ENCODE results near the gene CTIF. TPM values are rescaled to one million over a fixed set of nuclear protein-coding genes. Genes with fewer than 3 reads are reported as not detected.

CTIF gene
- total and polyA plus RNA-seq, 2 experiments from 2014 or later: 22.1 to 27.9 TPM

GRCh38 chr18:48745293-48745692, 206.5 kb downstream of the CTIF start:
- Histone ChIP-seq H2AFZ (no peak overlapping the region), H3K79me2 (no peaks in the 10 kb centered on the region), H3K27ac (no peak overlapping the region), H3K4me2 (no peak overlapping the region), H3K4me1 (ENCODE audit: insufficient read depth) (peaks cover 11% of the 10 kb centered on the region), H4K20me1 (ENCODE audit: insufficient read depth, poor library complexity, severe bottlenecking) (no peaks in the 10 kb centered on the region), H3K9me2 (replicated peaks; ENCODE audit: insufficient read depth) (no peaks in the 10 kb centered on the region), H3K27me3 (no peaks in the 10 kb centered on the region), H3K4me3 (no peak overlapping the region), H3K9me3 (ENCODE audit: low read depth) (no peaks in the 10 kb centered on the region), H3K36me3 (replicated peaks; ENCODE audit: insufficient read depth, low read depth) (no peaks in the 10 kb centered on the region)
- TF ChIP-seq EZH2 (IDR thresholded peaks at IDR 0.05; ENCODE audit: borderline replicate concordance) (no peak), CTCF (IDR thresholded peaks at IDR 0.05; ENCODE audit: poor library complexity) (no peak), EZH2phosphoT487 (IDR thresholded peaks at IDR 0.05; ENCODE audit: low read depth, severe bottlenecking, unreplicated experiment) (no peak)
- no peak for DNase-seq (ENCODE audit: low spot score)
- WGBS (ENCODE audit: low lambda C conversion rate, missing lambda C conversion rate): 96% methylated on average over 3 of the region's 3 CpGs

- TF ChIP-seq EZH2 (IDR thresholded peaks at IDR 0.05; ENCODE audit: borderline replicate concordance): no peak
- no peak for TF ChIP-seq CTCF (IDR thresholded peaks at IDR 0.05; ENCODE audit: poor library complexity)
- no peak for TF ChIP-seq EZH2phosphoT487 (IDR thresholded peaks at IDR 0.05; ENCODE audit: low read depth, severe bottlenecking, unreplicated experiment)
- Histone ChIP-seq H3K4me2 (no peak overlapping the region), H3K4me3 (no peak overlapping the region), H3K27ac (no peak overlapping the region), H3K27me3 (no peaks in the 10 kb centered on the region), H3K4me1 (ENCODE audit: insufficient read depth) (no peaks in the 10 kb centered on the region), H2AFZ (no peak overlapping the region), H3K79me2 (no peaks in the 10 kb centered on the region), H3K9me3 (ENCODE audit: low read depth) (no peaks in the 10 kb centered on the region), H3K36me3 (replicated peaks; ENCODE audit: insufficient read depth, low read depth) (no peaks in the 10 kb centered on the region), H3K9me2 (replicated peaks; ENCODE audit: insufficient read depth) (no peaks in the 10 kb centered on the region), H4K20me1 (ENCODE audit: insufficient read depth, poor library complexity, severe bottlenecking) (no peaks in the 10 kb centered on the region)
- DNase-seq (ENCODE audit: low spot score): no peak
- 91% methylated on average over 13 of the region's 13 CpGs for WGBS (ENCODE audit: low lambda C conversion rate, missing lambda C conversion rate)
Measured at GRCh38 chr18:48749768-48750167, 210.9 kb downstream of the CTIF start.

- no peak for DNase-seq (ENCODE audit: low spot score)
- H3K27ac ChIP-seq: no peak overlapping the region
- H3K4me3 ChIP-seq: no peak overlapping the region
- H4K20me1 ChIP-seq (ENCODE audit: insufficient read depth, poor library complexity, severe bottlenecking): no peaks in the 10 kb centered on the region
- H2AFZ ChIP-seq: no peak overlapping the region
- no peaks in the 10 kb centered on the region for H3K79me2 ChIP-seq
- TF ChIP-seq EZH2 (IDR thresholded peaks at IDR 0.05; ENCODE audit: borderline replicate concordance) (no peak), EZH2phosphoT487 (IDR thresholded peaks at IDR 0.05; ENCODE audit: low read depth, severe bottlenecking, unreplicated experiment) (no peak), CTCF (IDR thresholded peaks at IDR 0.05; ENCODE audit: poor library complexity) (no peak)
- WGBS (ENCODE audit: low lambda C conversion rate, missing lambda C conversion rate): 91% methylated on average over 9 of the region's 11 CpGs
- H3K9me2 ChIP-seq (replicated peaks; ENCODE audit: insufficient read depth): no peaks in the 10 kb centered on the region
- no peak overlapping the region for H3K4me2 ChIP-seq
- no peaks in the 10 kb centered on the region for H3K36me3 ChIP-seq (replicated peaks; ENCODE audit: insufficient read depth, low read depth)
- no peaks in the 10 kb centered on the region for H3K9me3 ChIP-seq (ENCODE audit: low read depth)
- H3K4me1 ChIP-seq (ENCODE audit: insufficient read depth): no peaks in the 10 kb centered on the region
- H3K27me3 ChIP-seq: no peaks in the 10 kb centered on the region
Measured at GRCh38 chr18:48750485-48751175, 211.8 kb downstream of the CTIF start.

Data from hepatocyte (in vitro differentiated cells).